Middle frontal gyrus (tissue), 1 donor: ENCODE measurements around the gene GLT1D1.
"Not testable (repeated sequence)": the region's sequence is repeated elsewhere in the genome, so short reads cannot be mapped to it uniquely, and the experiment has no call there.

ENCODE experiments used
- DNase-seq: peaks from one replicate; pipeline ENCODE4 v3.0.0-alpha.2; 2015; ENCODE audit warnings: low spot score; ENCODE audit errors: extremely low spot score

Gene GLT1D1

GRCh38 chr12:128852885-128853599 lies at the start of gene GLT1D1:
TSS of gene GLT1D1 (plus strand) at chr12:128853478. CDS start at chr12:128853582, 104 bp downstream.
- no peak for DNase-seq

- no peak for DNase-seq
Measured at GRCh38 chr12:128803788-128804187, 49.5 kb upstream of the GLT1D1 start.

DNA sequence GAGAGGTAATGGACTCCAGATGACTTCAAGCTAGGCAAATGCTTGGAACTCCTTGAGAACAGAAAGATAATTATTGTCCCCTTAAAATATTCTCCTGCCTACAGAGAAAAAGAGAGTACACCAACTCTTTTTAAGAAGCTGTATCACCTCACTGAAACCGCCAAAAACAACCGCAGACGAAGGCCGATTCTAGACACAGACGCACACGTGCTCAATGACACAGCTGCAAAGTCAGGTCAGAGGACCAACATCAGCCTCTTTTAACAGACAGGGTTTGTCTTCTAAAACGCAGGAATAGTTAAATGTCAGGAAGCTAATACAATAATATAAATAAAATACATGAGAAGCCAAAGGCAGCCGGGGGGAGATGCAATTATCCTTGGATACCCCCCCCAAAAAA lies 48.5 kb upstream of the GLT1D1 start:
- DNase-seq, result no peak

DNA sequence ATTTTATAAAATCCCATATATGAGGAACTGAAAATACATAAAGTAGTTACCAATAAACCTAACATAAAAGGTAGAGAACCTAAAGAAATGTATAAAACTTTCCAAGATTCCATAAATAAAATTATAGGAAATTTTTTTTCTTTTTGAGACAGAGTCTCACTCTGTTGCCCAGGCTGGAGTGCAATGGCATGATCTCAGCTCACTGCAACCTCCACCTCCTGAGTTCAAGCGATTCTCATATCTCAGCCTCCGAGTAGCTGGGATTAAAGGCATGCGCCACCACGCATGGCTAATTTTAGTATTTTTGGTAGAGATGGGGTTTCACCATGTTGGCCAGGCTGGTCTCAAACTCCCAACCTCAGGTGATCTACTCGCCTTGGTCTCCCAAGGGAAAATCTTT lies 47.9 kb upstream of the GLT1D1 start:
- not testable (repeated sequence) for DNase-seq

DNA sequence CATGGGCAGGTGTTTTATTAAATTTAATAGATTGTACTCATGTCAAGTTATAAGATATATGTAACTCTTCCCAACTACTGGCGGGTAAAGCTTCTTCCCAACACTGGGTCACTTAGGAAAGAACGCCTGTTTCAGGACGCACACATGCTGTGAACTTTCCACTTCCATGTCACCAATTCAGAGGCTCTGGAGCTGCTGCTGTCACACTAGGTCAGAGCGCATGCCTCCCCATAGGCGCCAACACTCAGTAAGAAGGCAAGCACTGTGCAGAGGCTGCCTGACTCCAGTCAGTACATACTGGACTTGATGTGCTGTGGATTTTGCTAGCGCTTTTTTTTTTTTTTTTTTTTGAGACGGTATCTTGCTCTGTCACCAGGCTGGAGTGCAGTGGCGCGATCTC lies 46.7 kb upstream of the GLT1D1 start:
- DNase-seq, result no peak

DNA sequence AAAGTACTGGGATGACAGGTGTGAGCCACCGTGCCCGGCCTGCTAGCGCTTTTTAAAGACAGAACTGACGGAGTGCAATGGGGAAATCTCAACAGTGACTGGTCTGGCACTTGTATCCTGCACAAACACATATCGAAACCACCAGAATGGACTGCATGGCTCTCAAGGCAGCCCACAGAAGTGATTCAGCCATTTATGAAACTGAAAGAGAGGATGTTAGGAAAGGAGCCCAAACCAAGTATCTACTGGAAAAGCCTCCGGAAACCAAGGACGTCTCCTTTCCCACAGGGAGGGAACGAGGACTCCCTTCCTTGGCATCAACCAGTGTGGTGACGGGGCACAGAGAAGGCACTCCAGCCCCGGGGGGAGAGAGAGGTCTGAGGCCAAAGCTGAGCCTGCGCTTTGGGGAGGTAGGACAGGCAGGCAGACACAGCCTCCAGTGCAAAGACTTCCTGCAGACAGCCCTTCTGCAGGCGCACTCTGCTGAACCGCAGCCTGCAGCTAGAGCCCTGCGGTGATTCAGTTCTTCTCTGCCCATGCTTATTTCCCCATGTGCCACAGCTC lies 46.0 kb upstream of the GLT1D1 start:
- no peak for DNase-seq

DNA sequence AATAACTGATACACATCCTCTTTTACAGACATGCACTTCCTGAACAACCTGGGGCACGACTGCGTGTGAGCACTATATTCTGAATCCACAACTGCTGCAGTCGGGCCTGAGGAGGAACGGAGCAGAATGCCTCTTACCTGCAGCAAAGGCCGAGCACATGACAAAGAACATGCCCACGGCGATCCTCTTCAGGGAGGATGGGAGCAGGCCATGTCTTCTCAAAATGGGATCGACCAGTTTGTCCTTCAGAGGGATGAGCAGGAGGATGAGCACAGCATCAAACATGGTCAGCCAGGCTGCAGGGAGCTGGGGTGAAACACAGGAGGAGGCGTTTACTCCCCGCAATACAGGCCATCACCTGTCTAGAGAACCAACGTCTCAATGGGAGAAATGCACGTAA lies 44.6 kb upstream of the GLT1D1 start:
- DNase-seq, result no peak

- DNase-seq, result peak; percentile 31
Measured at GRCh38 chr12:128810182-128811127, 42.8 kb upstream of the GLT1D1 start.

DNA sequence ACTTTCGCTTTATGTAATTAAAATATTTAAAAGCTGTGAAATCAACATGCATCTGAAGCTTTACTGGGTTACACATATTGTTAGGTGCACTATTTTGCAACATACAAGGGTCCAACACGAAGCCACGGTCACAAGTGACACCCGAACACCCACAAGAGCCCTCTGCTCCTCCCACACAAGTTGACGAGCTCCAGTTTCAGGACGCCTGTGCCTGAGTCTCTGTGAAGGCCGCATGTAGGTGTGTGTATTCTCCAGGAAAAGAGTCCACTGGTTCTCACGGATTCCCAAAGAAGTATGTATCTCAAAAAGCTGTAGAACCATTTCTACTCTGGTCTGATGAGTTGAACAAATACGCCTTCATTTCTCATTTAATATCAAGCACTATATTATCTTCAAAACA lies 41.5 kb upstream of the GLT1D1 start:
- DNase-seq, result no peak

DNA sequence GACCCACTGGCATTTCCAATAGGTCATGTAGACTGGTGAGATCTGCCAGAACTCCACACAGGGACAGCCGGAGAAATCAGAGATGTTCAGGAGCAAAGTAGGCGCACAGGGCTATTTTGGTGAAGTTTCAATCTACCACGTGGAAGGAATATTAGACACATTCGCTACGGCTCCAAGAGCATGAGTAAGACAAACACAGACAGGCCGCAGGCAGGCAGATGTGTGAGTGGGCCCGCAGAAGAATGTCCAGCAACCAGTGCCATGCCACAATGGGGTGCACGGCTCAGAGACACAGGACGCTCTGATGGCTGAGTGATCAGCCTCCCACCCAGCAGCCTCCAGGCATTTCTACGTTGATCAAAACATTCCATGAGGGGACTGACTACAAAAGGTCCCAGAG lies 39.9 kb upstream of the GLT1D1 start:
- DNase-seq, result no peak

DNA sequence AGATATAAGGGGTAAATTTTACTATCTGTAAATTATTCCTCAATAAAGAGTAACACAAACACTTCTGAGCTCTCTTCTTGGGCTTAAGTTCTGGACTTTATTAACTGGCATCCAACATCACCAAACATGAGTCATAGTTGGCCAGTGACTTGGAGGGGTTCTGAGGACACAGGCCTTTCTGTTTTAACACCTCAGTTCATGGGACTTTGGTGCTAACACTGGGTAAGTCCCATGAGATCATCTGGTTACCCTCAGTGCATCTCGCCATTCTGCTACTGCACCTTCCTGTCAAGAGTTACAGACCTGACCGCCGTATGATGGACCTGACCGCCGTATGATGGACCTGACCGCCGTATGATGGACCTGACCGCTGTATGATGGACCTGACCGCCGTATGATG lies 39.4 kb upstream of the GLT1D1 start:
- no peak for DNase-seq

- DNase-seq, result no peak
Measured at GRCh38 chr12:128814411-128815261, 38.6 kb upstream of the GLT1D1 start.

DNA sequence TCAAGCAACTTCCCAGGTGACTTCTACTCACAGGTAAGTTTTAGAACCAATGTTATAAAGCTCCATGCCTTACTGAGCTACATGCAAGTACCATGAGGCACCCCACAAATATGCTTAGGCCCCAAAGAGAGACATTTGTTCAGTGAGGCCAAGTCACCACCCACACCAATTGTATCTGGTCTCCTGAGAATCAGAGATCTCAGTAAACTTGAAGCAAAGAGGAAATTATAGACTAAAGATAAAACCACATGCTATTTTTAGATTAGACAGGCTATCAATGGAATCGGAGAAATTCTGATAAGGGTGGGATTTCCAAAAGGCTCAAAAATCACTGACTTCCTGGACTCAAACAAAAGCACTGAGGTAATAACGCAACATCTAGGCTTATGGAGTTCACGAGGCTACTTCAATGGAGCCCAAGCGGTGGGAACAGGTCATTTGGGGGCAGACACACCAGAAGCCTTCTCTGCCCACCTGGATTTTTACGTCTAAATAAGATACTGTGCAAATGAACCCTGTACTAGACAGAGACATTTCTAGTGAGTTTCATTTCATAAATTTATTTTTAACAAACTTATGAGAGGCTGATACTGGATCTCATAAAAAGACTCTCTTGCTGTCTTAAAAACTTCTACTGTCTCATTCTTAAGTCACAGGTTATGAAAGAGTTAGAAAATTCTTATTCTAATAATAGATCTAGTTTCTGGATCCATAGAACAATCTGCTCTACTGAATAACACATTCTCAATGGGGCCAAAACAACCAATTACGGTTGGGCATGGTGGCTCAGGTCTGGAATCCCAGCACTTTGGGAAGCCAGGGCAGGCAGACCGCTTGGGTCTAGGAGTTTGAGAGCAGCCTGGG lies 37.3 kb upstream of the GLT1D1 start:
- DNase-seq, result no peak

DNA sequence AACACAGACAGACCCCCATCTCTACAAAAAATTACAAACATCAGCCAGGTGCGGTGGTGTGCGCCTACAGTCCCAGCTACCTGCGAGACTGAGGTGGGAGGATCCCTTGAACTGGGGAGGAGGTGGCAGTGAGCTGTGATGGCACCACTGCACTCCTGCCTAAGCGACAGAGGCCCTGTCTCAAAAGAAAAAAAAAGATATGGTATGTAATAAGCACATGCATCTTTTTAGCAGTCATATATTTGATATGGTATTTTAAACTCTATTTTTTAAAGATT lies 36.7 kb upstream of the GLT1D1 start:
- DNase-seq, result no peak

DNA sequence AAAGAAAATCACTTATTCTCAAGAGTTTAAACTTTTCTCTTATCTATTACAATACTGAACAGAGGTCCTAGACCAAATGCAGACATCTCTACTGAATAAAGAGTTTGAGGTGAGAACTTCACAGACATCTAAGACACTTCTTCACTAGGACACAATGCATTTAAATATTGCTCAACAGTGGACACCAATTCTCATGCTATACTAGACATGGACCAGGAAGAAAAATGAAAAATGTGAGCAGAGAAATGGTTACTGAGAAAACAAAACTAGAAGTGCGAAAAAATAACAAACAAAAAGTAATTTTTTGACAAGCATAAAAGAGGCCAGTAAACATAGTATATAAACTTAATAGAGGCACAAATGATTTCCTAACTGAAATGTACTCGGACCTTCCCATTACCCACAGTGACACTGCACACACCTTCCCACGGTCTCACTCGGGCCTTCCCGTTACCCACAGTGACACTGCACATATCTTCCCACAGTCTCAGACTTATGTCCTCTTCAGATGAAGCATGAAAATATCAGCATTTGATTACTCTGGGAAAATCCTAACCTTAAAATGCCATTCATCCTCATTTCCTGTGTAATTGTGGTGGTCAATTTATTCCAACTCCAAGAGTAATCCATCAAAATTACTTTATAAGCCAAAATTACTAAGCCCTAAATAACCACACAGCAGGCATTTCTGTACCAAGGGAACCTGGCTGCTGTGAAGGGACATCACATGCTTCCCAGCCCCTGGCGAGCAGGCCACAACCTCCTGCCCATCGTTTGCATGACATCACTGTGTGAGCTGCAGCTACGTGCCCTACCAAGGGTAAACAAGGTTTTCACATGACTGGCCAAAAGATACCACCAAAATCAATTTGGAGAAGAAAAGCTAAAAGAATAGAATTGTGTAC lies 35.9 kb upstream of the GLT1D1 start:
- DNase-seq, result no peak

DNA sequence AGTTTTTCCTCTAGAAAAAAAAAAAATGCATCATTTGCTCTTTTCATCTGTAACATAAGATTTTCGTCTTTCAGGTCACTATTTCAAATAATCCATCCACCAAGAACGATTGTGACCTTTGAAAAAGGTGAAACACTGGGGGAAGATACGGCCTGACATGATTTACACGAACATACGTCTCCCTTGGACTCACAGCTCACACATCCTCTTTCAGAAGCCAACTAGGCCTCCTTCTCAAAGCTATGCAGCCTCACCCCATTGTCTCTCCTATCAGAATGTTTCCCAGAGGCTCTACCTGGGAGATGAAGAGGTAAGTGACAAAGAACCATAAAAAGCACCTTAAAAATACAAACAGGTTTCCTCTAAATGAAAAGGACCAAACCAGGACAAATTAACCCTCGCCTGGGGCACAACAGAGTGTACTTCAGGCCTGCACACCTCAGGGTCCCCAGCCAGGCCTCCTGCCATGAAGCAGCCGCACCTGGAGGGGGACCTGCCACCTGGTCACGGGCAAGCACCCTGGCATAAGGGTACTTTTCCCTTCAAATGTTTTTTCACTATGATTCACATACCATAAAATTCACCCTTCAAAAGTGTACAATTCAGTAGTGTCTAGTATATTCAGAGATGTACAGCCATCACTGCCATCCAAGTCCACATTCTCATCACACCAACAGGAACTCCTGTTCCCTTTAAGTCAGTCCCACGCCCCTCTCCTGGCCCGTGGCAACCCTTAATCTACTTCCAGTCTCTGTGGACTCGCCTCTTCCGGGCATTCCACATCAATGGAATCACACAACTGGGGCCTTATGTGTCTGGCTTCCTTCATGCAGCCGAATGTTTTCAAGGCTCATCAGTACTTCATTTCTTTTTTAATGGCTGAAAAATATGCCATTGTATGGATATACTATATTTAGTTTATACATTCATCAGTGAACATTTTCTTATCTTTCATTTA lies 34.9 kb upstream of the GLT1D1 start:
- DNase-seq, result no peak

GRCh38 chr12:128819293-128820144 lies 33.8 kb upstream of the GLT1D1 start:
- DNase-seq, result no peak
